ENCODE results near the gene CBFA2T3.

The CBFA2T3 gene

GRCh38 chr16:88962478-88963152 lies 14.4 kb downstream of the CBFA2T3 start:
- no peak for DNase-seq (ENCODE audit: low read depth in 2 of 2)

- DNase-seq (ENCODE audit: low read depth in 2 of 2), result no peak
Measured at GRCh38 chr16:88961011-88961410, 16.0 kb downstream of the CBFA2T3 start.

DNA sequence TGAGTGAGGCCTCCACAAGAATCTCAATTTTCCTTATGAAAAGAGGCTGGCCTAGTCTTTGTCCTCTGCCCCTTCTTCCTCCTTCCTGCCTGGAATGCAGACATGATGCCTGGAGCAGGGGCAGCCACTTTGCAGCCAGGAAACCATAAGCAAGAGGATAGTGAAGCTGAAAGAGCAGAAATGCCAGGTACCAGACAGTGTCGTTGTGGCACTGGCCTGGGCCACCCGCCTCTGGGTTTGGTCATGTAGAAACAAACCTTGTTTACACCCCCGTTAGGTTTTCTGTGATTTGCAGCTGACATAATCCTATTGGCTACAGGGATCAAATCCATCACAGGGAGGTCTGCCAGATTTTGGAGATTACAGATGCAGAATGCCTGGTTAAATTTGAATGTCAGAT lies 16.5 kb downstream of the CBFA2T3 start:
- DNase-seq (ENCODE audit: low read depth in 2 of 2), result no peak

GRCh38 chr16:88959022-88959421 lies 18.0 kb downstream of the CBFA2T3 start:
- DNase-seq (ENCODE audit: low read depth in 2 of 2), result no peak

GRCh38 chr16:88957887-88958577 lies 19.0 kb downstream of the CBFA2T3 start:
- no peak for DNase-seq (ENCODE audit: low read depth in 2 of 2)

- DNase-seq (ENCODE audit: low read depth in 2 of 2), result no peak
Measured at GRCh38 chr16:88957433-88957767, 19.6 kb downstream of the CBFA2T3 start.

- no peak for DNase-seq (ENCODE audit: low read depth in 2 of 2)
Measured at GRCh38 chr16:88956546-88957432, 20.2 kb downstream of the CBFA2T3 start.

- no peak for DNase-seq (ENCODE audit: low read depth in 2 of 2)
Measured at GRCh38 chr16:88955906-88956305, 21.1 kb downstream of the CBFA2T3 start.

GRCh38 chr16:88953003-88953690 lies 23.9 kb downstream of the CBFA2T3 start:
- no peak for DNase-seq (ENCODE audit: low read depth in 2 of 2)

DNA sequence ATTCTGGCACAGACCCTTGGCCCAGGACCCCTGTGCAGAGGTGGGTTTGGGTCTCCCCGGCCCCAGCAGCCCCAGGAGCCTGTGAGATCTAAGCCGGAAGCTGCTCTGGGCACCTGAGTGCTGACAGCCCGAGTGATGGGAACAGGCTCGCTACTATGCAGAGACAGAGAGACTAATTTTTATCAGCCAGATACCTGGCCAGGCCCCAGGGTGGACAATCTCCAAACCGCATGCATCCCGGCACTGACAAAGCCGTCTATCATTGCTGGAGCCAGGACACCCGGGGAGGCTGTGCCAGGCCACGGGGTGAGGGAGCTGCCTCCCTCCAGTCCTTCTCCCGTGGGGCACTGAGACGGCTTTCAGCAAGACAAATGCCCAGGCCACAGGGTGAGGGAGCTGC lies 25.0 kb downstream of the CBFA2T3 start:
- DNase-seq (ENCODE audit: low read depth in 2 of 2), result no peak

DNA sequence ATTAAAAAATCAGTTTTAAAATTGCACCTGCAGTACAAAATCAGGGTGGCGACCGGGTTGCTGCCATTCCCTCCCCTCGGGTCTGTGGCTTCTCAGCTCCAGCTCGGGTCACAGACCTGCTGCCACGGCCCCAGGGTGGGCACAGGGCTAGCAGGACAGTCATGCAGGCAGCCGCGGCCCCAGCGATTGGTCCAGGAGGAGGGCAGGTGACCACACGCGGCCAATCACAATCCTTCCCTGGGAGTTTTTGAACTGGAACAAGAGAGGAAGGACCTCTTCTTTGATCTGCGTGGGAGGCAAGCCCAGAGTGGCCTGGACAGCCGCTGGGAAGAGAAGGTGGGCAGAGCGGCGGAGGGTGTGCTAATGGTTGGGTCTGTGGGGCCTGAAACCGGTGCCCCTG lies 25.5 kb downstream of the CBFA2T3 start:
- no peak for DNase-seq (ENCODE audit: low read depth in 2 of 2)

DNA sequence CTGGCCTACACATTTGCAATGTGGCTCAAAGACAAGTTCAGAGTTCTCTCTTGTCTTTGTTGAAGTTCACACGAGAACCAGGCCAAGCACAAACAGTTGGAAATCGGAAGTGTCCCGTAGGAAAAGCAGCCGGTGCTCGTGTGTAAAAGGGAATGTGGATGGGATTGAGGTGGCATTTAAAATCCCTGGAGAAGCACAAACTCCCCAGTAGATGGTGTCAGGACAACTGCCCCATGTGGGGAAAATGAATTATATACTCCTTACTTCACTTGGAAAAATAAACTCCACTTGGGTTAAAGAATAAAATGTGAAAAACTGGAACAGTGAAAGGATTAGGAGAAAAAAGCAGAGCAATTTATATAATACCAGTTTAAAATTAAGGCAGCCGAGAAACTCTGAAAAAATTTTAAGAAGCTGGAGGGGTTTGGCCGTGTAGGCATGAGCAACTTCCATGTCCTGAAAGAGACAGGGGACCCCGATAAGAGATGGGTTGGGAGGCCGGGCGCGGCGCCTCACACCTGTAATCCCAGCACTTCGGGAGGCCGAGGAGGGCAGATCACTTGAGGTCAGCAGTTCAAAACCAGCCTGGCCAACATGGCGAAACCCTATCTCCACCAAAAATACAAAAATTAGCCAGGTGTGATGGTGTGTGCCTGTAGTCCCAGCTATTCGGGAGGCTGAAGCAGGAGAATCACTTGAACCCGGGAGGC lies 28.1 kb downstream of the CBFA2T3 start:
- DNase-seq (ENCODE audit: low read depth in 2 of 2), result no peak

DNA sequence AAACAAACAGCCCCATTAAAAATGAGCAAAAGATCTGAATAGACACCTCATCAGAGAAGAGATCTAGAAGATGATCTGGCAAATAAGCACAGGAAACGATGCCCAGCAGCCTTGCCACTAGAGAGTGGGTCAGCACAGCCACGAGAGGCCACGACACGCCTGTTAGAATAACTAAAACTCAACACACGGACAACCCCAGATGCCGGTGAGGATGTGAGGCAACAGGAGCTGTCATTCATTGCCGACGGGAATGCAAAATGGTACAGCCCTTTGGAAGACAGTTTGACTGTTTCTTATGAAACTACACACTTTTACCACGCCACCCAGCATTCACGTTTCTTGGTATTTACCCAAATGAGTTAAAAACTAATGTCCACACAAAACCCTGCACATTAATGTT lies 31.5 kb downstream of the CBFA2T3 start:
- no peak for DNase-seq (ENCODE audit: low read depth in 2 of 2)

DNA sequence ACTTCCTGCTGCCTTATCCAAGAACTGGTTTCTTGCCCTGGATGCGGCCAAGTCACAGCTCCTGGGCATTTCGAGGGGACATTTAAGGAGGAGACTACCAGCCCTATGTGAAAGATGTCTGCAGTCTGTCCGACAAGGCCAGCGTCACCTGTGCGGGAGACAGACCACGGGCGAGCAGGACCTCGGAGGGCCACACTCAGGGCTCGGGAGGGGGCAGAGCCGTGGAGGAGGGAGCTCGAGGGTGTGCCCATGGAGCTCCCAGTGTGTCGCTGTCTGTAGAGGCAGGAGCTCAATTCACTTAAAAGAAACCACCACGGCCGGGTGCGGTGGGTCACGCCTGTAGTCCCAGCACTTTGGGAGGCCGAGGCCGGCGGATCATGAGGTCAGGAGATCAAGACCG lies 33.3 kb downstream of the CBFA2T3 start:
- no peak for DNase-seq (ENCODE audit: low read depth in 2 of 2)

GRCh38 chr16:88943131-88943664 lies 33.8 kb downstream of the CBFA2T3 start:
- no peak for DNase-seq (ENCODE audit: low read depth in 2 of 2)

- peak; percentile 14 to 24 for DNase-seq (ENCODE audit: low read depth in 2 of 2)
Measured at GRCh38 chr16:88941913-88942909, 34.8 kb downstream of the CBFA2T3 start.

DNA sequence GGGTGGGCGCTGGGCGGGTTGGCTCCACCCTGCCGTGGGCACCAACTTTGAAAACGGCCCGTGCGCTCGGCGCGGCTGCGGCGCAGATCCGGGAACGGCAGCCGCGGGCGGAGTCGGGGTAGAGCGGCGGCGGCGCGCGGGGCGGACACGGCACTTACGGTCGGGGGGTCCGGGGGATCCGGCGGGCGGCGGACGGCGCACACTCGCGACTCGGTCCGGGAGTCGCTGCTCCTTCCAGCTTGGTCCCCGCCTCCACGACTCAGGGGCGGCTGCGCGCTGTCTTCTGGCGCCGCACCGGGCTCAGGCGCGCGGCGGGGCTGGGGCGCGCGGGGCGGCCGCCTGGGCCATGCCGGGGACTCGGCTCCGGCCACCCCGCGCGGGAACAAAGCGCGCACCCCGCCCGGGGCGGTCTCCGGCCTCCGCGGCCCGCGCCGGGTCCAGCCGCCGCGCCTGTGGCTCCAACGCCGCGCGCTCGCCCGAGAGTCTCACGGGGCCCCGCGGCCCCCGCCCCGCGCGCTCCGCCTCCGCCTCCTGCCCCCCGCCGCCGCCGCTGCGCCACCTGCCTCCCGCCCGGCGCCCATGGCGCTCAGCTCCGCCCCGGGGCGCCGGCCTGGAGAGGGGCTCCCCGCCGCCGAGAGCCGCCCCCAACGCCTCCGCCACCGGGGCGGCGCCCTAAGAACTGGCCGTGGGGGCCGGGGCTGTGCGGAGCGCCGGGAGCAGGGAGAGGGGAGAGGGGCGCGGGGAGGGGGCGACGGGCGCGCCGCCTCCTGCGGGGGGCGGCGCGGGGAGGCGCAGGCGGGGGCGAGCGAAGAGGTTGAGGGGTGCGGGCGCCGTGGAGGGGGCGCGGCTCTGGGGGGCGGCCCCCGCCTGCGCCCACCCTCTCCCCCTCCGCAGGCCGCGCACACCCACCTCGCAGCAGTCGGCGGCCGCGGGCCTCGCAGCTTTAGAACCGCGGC lies 35.9 kb downstream of the CBFA2T3 start:
- no peak for DNase-seq (ENCODE audit: low read depth in 2 of 2)

DNA sequence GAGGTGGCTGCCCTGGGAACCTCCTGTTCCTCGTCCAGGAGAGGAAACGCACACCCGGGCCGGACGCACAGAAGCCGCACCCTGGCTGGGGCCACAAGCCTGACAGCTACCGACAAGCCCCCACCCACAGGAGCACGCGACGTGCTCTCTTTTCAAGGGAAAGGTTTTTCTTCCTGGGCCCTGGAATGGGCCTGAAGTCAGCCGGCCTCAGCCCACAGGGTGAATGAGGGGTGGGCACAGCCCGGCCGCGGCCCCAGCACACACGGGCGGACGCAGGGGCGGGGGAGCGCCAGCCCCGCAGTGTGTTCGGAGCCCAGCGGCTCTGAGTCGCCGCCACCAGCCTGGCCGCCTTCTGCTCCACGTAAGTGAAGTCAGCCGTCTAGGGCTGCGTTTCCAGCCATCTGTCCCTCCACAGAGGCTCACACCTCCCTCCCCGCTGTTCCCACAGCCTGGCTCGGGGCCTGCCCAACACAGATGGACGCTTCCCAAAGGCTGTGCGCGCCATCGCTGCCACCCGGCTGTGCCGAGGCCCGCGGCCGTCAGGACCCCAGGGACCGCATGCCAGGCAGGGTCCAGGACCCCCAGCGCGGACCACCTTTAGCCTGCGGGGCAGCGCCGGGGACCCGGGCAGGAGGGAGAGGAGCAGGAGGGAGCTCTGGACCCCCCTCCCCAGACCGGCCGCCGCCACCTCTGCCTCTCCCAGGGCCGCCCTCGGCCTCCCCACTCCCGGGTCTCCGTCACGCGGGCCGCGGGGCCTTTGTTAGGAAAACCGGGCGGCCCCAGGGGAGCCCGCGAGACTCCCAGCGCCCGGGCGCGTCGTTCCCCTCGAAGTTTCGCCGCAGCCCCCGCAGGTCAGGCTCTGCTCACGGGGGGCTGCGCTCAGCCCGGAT lies 36.8 kb downstream of the CBFA2T3 start:
- no peak for DNase-seq (ENCODE audit: low read depth in 2 of 2)
